Peyer's patch (tissue), 4 donors: Measurements from ENCODE around the gene GTF3C1.

Source experiments
- CTCF ChIP-seq, 6 experiments: fragments of 450-650 bp in 4 of 6; fragments of 200-600 bp in 2 of 6; sonication (generic) in 1 of 6; IDR thresholded peaks; one replicate each; pipeline ENCODE4 v1.5.1; 2017 to 2019; ENCODE audit warnings: antibody characterized with exemption in 6 of 6, mild to moderate bottlenecking in 3 of 6, moderate library complexity in 1 of 6
- POLR2A ChIP-seq, 2 donors: fragments of 450-650 bp; IDR thresholded peaks; one replicate each; pipeline ENCODE4 v1.5.1; 2017; ENCODE audit warnings: antibody characterized with exemption in 2 of 2, mild to moderate bottlenecking in 2 of 2, moderate library complexity in 2 of 2

GRCh38 chr16:27506771-27507170 lies 42.9 kb downstream of the GTF3C1 start:
- TF ChIP-seq CTCF (IDR thresholded peaks at IDR 0.05), result no peak
- TF ChIP-seq POLR2A (IDR thresholded peaks at IDR 0.05), result no peak
